Right kidney (tissue), 1 donor: ENCODE data around the gene DHRS9.

Source experiments
- DNase-seq: peaks from one replicate; pipeline ENCODE4 v3.0.0-alpha.2; 2016

The DHRS9 gene

DNA sequence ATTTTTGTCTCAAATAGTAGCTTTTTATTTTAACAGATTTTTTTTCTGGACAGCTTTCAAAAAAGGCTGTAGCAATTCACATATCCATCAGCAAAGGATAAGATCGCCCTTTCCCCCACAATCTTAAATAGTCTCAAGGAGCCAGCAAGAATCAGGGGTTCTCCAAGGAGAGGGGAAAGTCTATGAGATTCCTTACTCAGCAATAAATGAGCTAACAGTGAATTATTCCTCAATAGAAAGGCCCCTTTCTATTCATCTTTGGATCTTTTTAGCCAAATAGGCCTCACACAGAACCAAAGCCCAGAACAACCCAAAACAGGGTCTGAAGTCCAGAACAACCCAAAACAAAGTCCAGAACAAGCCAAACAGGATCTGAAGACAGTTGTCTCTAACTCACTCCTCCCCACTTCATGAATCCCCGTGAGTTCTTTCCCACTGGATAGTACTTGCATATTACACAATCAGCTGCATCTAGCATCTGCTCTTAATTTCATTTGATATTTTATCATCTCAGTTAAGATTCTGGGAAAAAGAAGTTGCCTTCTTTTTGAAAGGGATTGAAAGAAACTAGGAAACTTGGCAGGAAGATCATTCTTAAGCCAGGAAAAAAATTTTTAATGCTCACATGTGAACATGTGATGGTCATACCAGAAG is 3.4 kb upstream of the DHRS9 start:
- DNase-seq = no peak

DNA sequence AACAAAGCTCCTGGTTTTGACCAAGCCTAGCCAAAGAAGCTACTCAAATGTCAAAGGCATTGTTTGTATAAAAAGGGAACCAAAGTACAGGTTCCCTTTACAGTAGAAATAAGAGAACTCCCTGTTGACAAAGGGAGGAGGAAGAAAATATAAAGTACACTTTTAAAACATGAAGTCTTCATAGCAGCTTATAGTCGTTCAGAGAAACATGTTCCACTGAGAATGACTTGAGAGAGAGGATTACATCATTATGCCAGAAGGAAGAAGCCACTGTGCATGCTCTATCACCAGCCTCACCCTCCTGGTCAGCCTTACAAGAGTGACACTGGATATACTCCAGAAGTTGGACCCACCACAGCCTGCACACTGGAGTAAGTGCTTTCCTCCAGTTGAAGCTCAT is 2.5 kb upstream of the DHRS9 start:
- no peak for DNase-seq

- DNase-seq = no peak
These were observed 470 bp downstream of the DHRS9 start for GRCh38 chr2:169069833-169070232.

DNA sequence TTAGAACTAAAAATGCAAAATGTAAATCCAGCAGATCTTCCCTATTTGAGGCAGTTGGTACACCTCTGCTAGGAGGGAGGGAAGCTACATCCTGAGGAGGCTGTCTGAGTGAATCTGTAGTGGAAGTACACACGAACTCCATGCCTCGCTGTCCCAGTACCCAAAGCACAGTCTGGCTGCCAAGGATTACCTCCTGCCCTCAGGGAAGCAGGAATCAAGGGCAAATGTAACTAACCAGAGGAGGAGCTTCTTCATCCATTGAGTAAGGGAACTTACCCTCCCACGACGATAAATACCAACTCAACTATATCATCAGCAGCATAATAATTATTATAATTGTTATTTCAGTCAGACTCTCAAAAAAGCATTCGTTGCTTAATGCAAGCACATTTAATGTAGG is 2.1 kb downstream of the DHRS9 start:
- DNase-seq = no peak

DNA sequence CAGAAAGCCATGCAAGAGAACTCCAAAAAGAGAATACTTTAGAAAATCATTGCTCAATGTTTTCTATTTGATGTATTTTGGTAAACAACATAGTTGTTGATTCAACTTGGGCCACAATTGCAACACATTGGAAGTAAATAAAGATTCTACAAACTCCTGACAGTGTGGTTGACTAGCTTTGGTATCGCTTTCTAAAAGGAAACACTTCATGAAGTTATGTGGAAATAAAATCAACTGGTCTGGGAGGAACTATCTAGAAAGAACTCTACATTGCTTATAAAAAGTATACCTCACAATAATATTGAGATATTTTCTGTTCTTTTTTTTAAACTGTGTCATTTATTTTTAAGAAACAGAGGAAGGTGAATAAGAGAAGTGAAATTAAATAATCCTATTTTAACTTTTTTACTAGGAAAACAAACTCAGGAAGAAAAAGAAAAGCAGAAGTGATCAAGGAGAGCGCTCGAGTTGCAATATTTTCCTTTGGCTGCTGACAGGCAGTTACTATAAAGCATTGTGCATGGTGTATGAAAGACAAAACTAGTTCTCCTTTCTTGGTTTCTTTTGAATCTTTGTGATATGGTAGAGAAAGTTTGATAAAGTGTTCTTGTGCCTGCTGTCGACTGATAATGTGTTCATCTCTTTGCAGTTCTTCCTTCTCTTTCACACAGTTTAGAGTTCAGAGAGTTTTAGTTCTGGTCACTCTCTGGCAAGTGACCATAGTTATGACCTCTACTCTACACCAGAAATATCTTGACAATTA is 3.0 kb downstream of the DHRS9 start:
- DNase-seq = no peak

GRCh38 chr2:169073211-169073962 is 4.0 kb downstream of the DHRS9 start:
- no peak for DNase-seq

DNA sequence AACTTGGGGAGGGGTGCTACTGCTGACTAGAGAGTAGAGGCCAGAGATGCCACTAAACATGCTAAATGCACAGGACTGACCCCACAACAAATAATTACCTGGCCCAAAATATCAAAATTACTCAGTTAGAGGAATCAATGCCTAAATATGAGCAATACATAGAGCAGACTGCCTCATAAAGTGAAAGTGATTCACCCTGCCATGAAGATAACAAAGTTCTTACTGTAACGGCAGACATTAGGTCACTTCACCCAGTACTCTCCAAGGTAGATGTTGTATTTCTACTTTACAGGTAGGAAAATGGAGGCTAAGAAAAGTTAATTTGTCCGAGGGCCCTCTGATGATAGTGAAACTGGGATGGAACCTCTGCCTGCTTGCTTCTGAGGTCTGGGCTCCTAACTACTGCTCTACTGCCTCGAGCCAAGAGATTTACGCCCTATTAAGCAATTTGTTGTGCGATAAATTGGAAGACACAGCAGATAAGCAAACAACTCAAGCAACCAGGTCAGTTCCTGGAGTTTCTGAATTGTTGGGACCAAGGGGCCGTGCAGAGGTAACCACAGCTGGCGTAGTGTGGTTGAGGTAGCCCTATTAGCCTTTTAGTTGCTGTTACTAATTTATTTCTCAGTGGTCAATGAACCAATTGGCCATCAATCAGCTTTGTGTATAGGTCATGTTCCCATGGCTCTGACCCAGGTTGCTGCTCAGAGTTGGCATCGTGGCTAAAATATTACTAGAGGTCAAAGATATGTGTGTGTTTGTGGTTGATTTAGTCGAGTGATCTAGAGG is 4.8 kb downstream of the DHRS9 start:
- peak; percentile 11 for DNase-seq

GRCh38 chr2:169077674-169078240 is 8.4 kb downstream of the DHRS9 start:
- DNase-seq = no peak

GRCh38 chr2:169080250-169081069 is 11.1 kb downstream of the DHRS9 start:
- no peak for DNase-seq

DNA sequence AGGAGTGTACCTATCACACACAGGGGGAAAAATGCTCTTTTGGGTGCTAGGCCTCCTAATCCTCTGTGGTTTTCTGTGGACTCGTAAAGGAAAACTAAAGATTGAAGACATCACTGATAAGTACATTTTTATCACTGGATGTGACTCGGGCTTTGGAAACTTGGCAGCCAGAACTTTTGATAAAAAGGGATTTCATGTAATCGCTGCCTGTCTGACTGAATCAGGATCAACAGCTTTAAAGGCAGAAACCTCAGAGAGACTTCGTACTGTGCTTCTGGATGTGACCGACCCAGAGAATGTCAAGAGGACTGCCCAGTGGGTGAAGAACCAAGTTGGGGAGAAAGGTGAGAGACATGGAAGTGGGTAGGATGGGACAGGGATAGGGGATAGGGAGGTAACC is 12.2 kb downstream of the DHRS9 start:
- no peak for DNase-seq

DNA sequence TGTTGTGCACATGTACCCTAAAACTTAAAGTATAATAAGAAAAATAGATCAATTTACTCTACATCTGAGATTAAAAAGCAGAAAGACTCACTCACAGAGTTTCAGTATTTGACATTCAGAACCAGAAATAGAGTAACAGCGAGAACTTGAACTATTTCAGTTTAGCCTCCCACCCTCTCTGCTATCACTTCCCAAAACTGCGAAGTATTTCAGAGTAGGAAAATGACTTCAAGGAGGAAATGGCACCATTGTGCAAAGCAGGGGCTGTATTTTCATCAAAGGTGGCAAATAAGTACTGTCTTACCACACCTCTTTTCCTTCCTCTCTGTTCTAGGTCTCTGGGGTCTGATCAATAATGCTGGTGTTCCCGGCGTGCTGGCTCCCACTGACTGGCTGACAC is 13.6 kb downstream of the DHRS9 start:
- no peak for DNase-seq

GRCh38 chr2:169086893-169087467 is 17.6 kb downstream of the DHRS9 start:
- no peak for DNase-seq

DNA sequence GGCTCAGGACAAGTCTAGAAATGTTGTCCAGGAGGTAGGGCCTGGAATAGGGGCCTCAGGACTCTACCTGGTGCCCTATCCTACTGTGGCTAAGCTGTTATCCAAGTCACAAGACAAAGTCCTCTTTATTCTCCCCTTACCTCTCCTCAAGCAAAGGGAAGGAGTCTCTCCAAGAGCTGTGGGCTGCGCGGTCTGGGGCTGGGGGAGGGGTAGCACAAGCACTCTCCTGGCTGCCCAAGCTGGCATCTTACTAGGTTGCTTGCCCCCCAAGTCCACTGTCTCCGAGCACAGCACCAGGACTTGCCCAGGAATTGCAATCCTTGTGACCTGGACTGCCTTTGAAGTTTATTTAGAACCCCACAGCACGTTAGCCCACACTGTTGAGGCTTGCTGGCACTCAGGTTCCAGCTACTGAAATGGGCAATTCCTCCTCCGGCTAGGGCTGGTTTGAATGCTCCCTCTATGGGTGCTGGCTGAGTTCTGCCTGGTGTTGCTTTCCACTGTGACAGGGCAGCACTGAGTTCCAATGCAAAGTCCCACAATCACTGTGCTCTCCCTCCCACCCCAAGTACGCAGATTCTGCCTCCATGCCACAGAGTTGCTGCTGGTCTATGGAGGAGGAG is 18.5 kb downstream of the DHRS9 start:
- no peak for DNase-seq

DNA sequence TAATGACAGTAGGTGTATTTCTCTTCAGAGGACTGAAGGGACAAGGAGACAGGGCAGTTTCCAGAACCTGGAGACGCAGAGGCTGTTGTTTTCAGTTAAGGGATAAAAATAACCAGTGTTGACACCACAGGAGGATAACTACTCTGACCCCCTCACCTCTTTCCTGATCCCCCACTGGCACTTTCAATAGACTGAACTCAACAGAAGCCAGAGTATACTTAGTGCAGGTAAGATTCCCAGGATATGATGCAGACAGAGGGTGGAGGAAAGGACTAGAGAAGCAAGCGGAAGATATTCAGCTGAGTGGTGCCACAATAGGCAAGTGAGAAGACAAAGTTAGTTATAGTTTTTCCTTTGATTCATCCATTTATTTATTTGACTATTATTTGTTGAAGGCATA is 19.8 kb downstream of the DHRS9 start:
- DNase-seq = no peak

DNA sequence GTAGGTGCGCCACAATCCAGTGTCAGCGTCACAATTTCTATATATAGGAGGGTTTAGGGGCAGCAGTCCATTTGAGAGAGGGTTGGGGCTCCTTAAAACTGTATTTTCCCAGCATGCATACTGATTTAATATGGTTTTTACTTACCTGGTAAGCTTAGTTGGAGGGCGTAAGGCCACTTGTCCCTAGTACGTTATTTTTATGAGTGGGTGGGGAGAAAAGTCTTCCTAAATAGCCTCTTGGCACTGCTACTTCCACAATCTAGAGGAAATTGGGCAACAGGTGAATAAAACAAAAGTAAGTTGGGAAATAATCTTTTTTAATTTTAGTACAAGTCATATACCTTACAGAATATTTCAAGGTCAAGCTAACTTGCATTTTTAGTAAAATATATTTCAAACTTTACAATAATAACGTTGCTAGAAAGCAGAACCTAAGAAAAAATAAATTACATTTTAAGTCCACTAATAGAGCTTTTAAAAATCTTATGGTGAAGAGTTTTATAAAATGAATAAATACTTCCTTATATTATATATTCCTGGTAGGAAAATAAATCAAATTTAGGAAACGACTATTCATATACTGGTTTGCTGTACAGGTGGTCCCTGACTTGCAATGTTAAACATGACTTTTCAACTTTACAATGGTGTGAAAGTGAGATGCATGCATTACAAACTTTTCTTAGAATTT is 20.9 kb downstream of the DHRS9 start:
- no peak for DNase-seq

DNA sequence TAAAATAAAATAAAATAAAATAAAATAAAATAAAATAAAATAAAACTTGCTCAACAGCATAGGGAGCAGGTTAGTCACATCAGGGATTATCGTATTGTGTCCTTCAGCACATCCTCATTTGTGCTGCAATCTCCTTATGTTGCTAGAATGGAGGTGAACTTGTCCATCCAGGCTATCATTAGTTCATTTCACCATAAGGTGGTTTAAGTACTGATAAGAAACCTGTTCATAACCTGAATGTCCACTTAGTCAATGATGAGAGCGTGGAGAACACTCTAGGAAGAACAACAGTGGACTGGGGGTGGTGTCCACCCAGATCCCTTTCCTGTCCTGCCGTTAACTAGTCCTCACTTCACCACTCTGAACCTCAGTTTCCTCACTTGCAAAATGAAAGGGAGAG is 21.9 kb downstream of the DHRS9 start:
- no peak for DNase-seq

GRCh38 chr2:169091761-169092519 is 22.6 kb downstream of the DHRS9 start:
- DNase-seq = no peak

- DNase-seq = no peak
These were observed 24.2 kb downstream of the DHRS9 start for GRCh38 chr2:169093535-169093934.

GRCh38 chr2:169094676-169095075 is 25.3 kb downstream of the DHRS9 start:
- no peak for DNase-seq
